ENCODE measurements around the gene SYT17. TPM values are rescaled to one million over a fixed set of nuclear protein-coding genes. Genes with fewer than 3 reads are reported as not detected.

SYT17 gene
- total and polyA plus RNA-seq, 11 donors: 0.23 to 5.2 (median 0.66) TPM

DNA sequence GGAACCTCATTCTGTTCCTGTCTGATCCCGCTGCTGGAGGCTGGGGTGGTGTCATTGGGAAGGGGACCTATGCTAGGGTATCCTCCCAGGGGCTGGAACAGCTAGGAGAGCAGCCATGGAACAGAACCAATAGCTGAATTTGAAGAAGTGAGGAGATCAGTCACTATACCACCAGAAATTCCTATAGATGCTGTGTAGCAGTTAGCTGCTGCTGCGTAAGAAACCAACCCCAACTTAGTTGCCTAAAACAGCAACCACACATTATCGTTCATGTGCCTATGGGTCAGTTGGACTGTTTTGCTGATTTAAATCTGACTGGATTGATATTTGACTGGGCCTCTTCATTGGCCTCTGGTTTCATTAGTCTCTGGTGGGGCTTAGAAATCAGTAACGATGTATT lies 20.4 kb upstream of the SYT17 start:
- peaks cover 0 to 6% (median 0%) of the 10 kb centered on the region in 9 donors for H3K27me3 ChIP-seq
- 94 to 97% (median 95%) methylated on average over 4 of the region's 4 CpGs for WGBS, 4 donors
- H3K36me3 ChIP-seq: no peaks in the 10 kb centered on the region
- intact Hi-C loops (cut with DNase I): no loop called here
- no peak overlapping the region for H3K4me3 ChIP-seq
- TF ChIP-seq, protein P1, sequence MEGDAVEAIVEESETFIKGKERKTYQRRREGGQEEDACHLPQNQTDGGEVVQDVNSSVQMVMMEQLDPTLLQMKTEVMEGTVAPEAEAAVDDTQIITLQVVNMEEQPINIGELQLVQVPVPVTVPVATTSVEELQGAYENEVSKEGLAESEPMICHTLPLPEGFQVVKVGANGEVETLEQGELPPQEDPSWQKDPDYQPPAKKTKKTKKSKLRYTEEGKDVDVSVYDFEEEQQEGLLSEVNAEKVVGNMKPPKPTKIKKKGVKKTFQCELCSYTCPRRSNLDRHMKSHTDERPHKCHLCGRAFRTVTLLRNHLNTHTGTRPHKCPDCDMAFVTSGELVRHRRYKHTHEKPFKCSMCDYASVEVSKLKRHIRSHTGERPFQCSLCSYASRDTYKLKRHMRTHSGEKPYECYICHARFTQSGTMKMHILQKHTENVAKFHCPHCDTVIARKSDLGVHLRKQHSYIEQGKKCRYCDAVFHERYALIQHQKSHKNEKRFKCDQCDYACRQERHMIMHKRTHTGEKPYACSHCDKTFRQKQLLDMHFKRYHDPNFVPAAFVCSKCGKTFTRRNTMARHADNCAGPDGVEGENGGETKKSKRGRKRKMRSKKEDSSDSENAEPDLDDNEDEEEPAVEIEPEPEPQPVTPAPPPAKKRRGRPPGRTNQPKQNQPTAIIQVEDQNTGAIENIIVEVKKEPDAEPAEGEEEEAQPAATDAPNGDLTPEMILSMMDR (IDR thresholded peaks at IDR 0.05): no peak
- TF ChIP-seq POLR2A (IDR thresholded peaks at IDR 0.05): no peak
- ATAC-seq: no peak
- H3K9me3 ChIP-seq: peaks cover 0 to 15% (median 2%) of the 10 kb centered on the region in 12 donors
- H3K4me1 ChIP-seq: peaks cover 0 to 5% (median 0%) of the 10 kb centered on the region in 12 donors
- DNase-seq: no peak
- H3K27ac ChIP-seq: no peak overlapping the region

DNA sequence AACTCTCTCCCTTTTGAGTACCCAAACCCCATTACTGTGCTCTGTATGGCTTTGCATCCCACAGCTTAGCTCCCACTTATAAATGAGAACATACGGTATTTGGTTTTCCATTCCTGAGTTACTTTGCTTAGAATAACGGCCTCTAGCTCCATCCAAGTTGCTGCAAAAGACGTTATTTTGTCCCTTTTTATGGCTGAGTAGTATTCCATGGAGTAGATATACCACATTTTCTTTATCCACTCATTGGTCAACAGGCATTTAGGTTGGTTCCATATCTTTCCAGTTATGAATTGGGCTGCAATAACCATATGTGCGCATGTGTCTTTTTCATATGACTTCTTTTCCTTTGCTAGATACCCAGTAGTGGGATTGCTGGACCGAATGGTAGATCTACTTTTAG lies 19.9 kb upstream of the SYT17 start:
- Histone ChIP-seq H3K27me3 (peaks cover 0 to 6% (median 0%) of the 10 kb centered on the region in 9 donors), H3K4me3 (no peak overlapping the region), H3K9me3 (peaks cover 0 to 15% (median 2%) of the 10 kb centered on the region in 12 donors), H3K36me3 (no peaks in the 10 kb centered on the region), H3K27ac (no peak overlapping the region), H3K4me1 (peaks cover 0 to 5% (median 0%) of the 10 kb centered on the region in 12 donors)
- intact Hi-C loops (cut with DNase I): no loop called here
- no peak for TF ChIP-seq POLR2A (IDR thresholded peaks at IDR 0.05)
- TF ChIP-seq, protein P1 (IDR thresholded peaks at IDR 0.05): no peak
- 86 to 91% (median 90%) methylated on average over 5 of the region's 5 CpGs for WGBS, 4 donors
- ATAC-seq (no peak), DNase-seq (no peak)

DNA sequence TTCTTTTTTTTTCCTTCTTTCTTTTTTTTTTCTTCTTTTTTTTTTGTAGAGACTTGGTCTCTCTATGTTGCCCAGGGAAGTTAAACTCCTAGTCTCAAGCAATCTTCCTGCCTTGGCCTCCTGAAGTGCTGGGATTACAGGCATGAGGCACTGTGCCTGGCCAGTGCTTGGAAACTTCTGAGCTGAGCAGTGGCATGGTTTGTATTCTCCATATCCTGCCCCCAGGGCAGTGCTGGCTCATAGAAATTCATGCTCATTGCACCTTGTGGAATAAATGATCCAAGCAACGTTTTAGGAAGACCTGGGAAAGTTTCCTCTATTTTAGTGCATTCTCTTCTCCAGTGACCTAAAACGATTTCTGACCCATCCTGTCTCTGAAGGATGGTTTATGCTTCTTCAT lies 16.7 kb upstream of the SYT17 start:
- H3K27ac ChIP-seq: no peak overlapping the region
- peaks cover 0 to 25% (median 4%) of the 10 kb centered on the region in 12 donors for H3K9me3 ChIP-seq
- intact Hi-C loops (cut with DNase I): no loop called here
- H3K36me3 ChIP-seq: no peaks in the 10 kb centered on the region
- ATAC-seq: no peak
- H3K27me3 ChIP-seq: peaks cover 0 to 6% (median 0%) of the 10 kb centered on the region in 9 donors
- DNase-seq: no peak
- WGBS, 4 donors: 60 to 72% (median 64%) methylated on average over 2 of the region's 2 CpGs
- no peak for TF ChIP-seq POLR2A (IDR thresholded peaks at IDR 0.05)
- TF ChIP-seq, protein P1 (IDR thresholded peaks at IDR 0.05): no peak
- H3K4me3 ChIP-seq: no peak overlapping the region
- peaks cover 0 to 5% (median 0%) of the 10 kb centered on the region in 12 donors for H3K4me1 ChIP-seq

DNA sequence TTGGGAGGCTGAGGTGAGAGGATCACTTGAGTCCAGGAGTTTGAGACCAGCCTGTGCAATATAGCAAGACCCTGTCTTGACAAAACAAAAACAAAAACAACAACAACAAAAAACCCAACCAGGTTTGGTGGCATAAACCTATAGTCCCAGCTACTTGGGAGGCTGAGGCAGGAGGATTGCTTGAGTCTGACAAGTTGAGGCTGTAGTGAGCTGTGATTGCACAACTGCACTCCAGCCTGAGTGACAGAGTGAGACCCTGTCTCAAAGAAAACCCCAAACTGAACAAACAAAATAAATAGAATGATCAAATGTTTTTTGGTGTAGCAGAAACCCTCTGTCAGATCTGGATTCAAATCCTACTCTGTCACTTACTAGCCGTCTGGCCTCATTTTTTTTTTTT lies 16.0 kb upstream of the SYT17 start:
- H3K27me3 ChIP-seq: peaks cover 0 to 6% (median 0%) of the 10 kb centered on the region in 9 donors
- DNase-seq (no peak), ATAC-seq (no peak)
- no peak overlapping the region for H3K27ac ChIP-seq
- peaks cover 0 to 3% (median 0%) of the 10 kb centered on the region in 12 donors for H3K4me1 ChIP-seq
- no peak overlapping the region for H3K4me3 ChIP-seq
- peaks cover 0 to 25% (median 4%) of the 10 kb centered on the region in 12 donors for H3K9me3 ChIP-seq
- intact Hi-C loops (cut with DNase I): no loop called here
- TF ChIP-seq, protein P1 (IDR thresholded peaks at IDR 0.05): no peak
- TF ChIP-seq POLR2A (IDR thresholded peaks at IDR 0.05): no peak
- H3K36me3 ChIP-seq: no peaks in the 10 kb centered on the region
- WGBS, 4 donors: 69 to 84% (median 77%) methylated on average over 1 of the region's 1 CpG
